Measurements from ENCODE around the gene NRIP1.

DNA sequence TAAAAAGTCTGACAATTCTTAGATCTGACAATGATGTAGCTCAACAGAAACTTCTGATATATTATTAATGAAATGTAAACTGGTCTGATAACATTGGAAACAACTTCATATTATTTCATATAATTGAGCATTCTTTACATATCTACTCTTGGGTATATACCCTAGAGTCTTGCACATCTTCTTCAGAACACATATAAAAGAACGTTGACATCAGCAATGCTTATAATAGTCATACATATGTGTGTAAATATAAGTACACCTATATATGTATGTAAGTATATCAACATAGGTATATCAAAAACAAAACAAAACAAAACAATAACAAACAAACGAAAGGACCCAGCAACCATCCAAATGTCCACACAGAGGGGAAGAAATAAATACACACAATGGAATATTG lies 38.4 kb downstream of the NRIP1 start:
- TF ChIP-seq, protein P1, sequence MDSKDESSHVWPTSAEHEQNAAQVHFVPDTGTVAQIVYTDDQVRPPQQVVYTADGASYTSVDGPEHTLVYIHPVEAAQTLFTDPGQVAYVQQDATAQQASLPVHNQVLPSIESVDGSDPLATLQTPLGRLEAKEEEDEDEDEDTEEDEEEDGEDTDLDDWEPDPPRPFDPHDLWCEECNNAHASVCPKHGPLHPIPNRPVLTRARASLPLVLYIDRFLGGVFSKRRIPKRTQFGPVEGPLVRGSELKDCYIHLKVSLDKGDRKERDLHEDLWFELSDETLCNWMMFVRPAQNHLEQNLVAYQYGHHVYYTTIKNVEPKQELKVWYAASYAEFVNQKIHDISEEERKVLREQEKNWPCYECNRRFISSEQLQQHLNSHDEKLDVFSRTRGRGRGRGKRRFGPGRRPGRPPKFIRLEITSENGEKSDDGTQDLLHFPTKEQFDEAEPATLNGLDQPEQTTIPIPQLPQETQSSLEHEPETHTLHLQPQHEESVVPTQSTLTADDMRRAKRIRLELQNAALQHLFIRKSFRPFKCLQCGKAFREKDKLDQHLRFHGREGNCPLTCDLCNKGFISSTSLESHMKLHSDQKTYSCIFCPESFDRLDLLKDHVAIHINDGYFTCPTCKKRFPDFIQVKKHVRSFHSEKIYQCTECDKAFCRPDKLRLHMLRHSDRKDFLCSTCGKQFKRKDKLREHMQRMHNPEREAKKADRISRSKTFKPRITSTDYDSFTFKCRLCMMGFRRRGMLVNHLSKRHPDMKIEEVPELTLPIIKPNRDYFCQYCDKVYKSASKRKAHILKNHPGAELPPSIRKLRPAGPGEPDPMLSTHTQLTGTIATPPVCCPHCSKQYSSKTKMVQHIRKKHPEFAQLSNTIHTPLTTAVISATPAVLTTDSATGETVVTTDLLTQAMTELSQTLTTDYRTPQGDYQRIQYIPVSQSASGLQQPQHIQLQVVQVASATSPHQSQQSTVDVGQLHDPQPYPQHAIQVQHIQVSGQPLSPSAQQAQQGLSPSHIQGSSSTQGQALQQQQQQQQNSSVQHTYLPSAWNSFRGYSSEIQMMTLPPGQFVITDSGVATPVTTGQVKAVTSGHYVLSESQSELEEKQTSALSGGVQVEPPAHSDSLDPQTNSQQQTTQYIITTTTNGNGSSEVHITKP (CRISPR knock-in tag; IDR thresholded peaks at IDR 0.05; ENCODE audit: low read depth), result no peak
- TF ChIP-seq, protein P2, sequence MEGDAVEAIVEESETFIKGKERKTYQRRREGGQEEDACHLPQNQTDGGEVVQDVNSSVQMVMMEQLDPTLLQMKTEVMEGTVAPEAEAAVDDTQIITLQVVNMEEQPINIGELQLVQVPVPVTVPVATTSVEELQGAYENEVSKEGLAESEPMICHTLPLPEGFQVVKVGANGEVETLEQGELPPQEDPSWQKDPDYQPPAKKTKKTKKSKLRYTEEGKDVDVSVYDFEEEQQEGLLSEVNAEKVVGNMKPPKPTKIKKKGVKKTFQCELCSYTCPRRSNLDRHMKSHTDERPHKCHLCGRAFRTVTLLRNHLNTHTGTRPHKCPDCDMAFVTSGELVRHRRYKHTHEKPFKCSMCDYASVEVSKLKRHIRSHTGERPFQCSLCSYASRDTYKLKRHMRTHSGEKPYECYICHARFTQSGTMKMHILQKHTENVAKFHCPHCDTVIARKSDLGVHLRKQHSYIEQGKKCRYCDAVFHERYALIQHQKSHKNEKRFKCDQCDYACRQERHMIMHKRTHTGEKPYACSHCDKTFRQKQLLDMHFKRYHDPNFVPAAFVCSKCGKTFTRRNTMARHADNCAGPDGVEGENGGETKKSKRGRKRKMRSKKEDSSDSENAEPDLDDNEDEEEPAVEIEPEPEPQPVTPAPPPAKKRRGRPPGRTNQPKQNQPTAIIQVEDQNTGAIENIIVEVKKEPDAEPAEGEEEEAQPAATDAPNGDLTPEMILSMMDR (CRISPR knock-in tag; IDR thresholded peaks at IDR 0.05), result no peak
- TF ChIP-seq, protein P3, sequence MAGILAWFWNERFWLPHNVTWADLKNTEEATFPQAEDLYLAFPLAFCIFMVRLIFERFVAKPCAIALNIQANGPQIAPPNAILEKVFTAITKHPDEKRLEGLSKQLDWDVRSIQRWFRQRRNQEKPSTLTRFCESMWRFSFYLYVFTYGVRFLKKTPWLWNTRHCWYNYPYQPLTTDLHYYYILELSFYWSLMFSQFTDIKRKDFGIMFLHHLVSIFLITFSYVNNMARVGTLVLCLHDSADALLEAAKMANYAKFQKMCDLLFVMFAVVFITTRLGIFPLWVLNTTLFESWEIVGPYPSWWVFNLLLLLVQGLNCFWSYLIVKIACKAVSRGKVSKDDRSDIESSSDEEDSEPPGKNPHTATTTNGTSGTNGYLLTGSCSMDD (CRISPR knock-in tag; IDR thresholded peaks at IDR 0.05), result no peak
- TF ChIP-seq ZNF484 (CRISPR knock-in tag; IDR thresholded peaks at IDR 0.05; ENCODE audit: borderline replicate concordance, low read depth) (no peak), NR2F1 (CRISPR knock-in tag; IDR thresholded peaks at IDR 0.05) (no peak), ZBTB21 (CRISPR knock-in tag; IDR thresholded peaks at IDR 0.05) (no peak)

Measured in HepG2 (cell line).